ENCODE data around the gene LSM14B.

- TF ChIP-seq, protein P1, sequence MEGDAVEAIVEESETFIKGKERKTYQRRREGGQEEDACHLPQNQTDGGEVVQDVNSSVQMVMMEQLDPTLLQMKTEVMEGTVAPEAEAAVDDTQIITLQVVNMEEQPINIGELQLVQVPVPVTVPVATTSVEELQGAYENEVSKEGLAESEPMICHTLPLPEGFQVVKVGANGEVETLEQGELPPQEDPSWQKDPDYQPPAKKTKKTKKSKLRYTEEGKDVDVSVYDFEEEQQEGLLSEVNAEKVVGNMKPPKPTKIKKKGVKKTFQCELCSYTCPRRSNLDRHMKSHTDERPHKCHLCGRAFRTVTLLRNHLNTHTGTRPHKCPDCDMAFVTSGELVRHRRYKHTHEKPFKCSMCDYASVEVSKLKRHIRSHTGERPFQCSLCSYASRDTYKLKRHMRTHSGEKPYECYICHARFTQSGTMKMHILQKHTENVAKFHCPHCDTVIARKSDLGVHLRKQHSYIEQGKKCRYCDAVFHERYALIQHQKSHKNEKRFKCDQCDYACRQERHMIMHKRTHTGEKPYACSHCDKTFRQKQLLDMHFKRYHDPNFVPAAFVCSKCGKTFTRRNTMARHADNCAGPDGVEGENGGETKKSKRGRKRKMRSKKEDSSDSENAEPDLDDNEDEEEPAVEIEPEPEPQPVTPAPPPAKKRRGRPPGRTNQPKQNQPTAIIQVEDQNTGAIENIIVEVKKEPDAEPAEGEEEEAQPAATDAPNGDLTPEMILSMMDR (conservative IDR thresholded peaks at IDR 0.05; ENCODE audit: low read depth, low read length): no peak
- no peak for TF ChIP-seq EZH2 (IDR thresholded peaks at IDR 0.05; ENCODE audit: borderline replicate concordance, low read depth, low read length, poor library complexity, severe bottlenecking)
Measured at GRCh38 chr20:62133051-62133845, 11.0 kb downstream of the LSM14B start.
